CD4-positive, alpha-beta T cell treated with Interleukin-15 for 1 hour (primary cell): ENCODE results near the gene MPZ.
"Not testable (repeated sequence)": the region's sequence is repeated elsewhere in the genome, so short reads cannot be mapped to it uniquely, and the experiment has no call there.

ENCODE experiments used
- DNase-seq: peaks from one replicate; pipeline ENCODE4 v3.0.0-alpha.2; 2020

The MPZ gene

DNA sequence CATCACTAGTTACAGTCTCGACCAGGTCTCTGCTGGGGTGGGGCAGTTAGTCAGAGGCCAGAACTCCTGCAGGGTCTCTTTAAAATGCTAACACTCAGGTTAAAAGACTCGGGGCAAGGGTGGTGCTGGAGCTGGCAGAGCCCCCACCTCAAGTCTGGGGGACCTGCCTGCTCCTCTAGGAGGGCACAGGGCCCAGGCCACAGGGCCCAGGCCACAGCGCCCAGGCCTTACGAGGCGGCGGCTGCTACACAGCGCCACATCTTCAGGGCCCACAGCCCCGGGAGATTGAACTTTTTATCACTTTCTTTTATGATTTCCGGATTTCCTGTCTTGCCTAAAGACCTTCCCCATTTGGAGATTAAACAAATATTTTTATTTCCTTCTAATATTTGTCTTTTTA, 10.4 kb downstream of the MPZ start:
- DNase-seq: no peak

DNA sequence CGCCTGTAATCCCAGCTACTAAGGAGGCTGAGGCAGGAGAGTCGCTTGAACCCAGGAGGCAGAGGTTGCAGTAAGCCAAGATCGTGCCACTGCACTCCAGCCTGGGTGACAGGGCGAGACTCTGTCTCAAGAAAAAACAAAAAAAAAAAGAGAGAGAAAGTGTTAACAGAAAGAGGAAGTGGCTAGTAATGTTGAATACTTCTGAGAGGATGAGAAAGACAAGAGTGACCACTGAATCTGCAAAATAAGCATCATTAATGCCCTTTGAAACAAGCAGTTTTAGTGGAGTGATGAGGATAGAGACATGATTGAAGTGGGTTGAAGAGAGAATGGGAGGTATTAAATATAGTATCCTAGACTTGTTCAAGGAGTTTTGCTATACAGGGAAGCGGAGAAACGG, 11.7 kb downstream of the MPZ start:
- no peak for DNase-seq

DNA sequence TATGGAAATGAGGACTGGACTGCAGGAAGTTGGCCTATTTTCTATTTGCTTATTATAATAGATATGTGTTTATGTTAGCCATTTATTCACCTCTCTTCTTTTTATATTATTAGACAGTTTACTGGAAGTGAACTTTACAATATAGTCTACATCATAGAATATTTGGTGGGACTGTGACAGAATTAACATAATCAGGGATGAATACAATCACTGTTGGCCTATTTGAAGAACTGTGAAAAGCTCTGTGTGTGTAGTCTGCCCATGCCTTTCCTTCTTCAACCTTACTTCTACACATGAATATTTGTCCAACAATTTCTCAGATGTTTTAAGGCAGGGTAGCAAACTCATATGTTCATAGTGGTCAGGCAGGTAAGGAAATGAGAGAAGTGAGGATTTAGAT, 12.4 kb downstream of the MPZ start:
- DNase-seq: no peak

DNA sequence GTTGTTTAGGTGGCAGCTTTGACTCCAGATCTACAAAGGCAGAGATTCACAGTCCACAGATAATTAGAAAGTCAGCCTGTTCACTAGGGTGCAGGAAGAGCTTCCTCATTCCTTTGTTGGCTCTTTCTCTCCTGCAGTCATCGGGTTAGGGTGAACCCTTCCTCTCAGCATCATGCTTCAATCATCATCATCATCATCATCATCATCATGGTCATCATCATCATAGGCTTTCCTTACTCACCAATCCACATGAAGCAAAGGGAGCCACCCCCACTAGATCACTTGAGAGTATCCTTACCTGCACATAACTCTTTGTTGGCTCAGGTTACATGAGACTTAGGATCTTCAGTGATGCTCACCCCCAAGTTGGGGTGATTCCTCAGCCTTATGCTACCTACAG, 19.0 kb downstream of the MPZ start:
- no peak for DNase-seq

DNA sequence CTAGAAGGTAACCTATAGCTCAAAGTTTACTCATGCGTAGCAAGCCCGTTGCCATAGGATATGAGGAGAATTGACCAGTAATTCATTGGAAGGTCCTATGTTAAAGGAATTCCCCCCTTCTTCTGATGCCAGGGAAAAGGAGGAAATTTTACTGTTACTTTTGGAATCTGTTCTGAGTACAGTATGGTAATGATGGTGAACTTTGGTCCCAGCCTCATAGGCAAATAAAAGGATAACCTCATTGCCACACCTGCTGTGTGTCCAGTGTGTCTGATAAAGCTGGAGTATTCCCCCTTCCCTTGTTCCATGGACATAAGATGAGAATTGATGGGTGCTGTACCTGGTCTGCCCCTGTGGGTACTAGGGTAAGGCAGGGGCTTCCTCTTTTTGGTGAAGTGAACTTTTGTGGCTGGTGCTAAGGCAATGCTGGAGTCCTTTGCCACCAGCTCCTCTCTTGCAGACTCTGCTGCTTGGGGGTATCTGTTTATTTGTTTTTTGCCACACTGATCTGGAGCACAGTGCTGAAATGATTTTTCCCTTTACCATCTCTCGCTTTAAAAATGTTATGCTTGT, 22.2 kb downstream of the MPZ start:
- DNase-seq: no peak

DNA sequence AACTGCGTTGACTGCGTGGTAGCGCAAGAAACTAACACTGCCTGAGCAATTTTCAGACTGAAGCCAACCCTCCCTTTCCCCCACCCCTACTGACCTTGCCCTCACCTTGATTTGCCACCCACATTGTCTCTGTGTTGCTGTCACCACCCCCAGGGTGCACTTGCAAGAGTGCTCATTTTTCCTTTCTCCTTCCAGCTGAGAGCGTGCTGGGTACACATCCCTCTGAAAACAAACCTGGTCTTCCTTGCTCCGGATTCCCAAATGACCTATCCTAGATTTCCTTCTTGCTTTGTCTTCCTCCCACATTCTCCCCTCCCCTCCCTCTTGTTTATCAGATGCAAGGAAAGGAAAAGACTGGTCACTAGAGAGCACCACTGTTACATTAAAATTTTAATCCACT, 24.2 kb downstream of the MPZ start:
- DNase-seq: no peak

DNA sequence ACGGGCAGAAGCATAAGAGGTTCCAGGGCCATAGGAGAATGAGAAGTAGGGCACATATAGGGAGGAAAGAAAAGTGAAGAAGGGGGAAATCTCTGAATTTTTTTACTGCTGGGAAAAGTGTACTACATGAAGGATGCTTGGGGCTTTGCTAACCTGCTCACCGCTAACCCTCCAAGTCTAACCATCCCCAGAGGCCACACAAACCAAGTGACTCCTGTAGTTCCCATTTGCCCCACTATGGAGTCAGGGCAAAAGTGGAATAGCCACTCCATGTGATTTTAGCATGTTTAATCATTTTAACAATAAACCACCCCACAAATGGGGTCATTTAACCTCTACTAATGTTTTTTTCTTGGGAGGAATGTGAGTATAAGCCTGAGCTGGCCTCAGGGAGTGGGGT, 24.7 kb downstream of the MPZ start:
- no peak for DNase-seq

DNA sequence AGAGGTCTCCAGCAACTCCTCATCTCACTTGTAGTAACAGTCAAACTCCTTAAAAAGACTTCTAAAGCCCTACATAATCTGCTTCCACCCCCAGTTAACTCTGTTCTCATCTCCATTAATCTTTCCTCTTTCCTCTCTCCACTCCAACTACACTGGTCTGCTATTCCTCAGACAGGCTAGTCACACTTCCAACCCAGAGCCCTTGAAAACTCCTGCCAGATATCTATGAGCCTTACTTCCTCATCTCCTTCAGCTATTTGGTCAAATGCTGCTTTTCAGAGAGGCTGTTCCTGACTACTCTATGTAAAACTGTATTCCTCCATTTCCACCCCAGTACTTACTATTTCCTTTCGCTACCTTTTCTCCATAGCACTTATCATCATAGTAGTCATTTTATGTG, 26.8 kb downstream of the MPZ start:
- DNase-seq: no peak

DNA sequence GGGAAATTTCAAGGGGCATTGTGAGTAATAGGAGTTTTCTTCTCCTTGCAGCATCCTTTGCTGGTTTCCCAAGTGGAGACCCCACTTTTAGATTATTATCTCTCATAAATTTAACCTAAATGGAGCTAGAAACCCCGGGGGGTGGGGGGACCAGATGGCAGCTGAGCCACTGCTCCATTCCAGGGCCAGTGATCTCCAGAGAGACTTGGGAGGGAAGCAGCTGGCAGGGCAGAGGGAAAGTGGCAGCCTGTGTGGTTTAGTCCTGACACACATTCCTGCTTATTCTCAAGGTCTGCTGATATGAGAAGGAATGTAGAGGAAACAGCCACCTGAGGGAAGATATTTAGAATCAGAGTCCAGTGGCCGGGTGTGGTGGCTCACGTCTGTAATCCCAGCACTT, 34.9 kb downstream of the MPZ start:
- no peak for DNase-seq

DNA sequence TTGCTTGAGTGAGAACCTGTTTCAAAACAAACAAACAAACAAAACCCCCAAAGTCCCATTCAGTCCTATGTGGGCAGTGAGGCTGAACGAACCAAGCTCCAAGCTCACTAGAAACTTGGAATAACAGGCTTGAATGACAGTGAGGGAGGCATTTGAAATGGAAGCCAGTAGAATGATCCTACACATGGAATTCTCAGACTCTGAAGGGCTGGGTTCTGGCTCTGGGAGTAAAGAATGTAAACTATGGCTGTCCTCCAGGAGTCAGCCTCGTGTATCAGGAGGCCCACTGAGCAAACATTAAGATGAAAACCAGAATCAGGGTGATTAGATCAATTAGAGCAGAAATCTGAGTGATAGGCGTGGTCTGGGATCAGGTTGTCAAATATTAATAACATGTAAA, 36.4 kb downstream of the MPZ start:
- no peak for DNase-seq

DNA sequence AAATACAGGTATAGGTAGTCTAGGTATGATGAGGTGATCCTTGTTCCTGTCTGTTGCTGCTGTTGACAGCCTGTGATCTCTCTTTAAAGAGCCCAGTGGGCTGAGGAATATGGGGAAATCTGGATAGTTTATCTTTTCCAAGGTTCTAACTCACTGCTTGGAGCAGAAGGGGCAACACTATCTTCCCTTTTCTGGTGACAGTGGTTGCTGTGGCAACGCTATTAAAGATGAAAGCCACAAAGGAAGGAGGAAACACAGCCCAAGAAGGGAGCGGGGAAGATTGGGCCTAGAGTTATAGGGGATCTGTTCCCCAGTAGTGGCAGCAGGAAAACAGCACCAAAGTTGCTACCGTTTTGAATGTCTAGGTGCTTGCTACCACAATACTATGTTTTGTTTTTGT, 42.4 kb downstream of the MPZ start:
- no peak for DNase-seq

DNA sequence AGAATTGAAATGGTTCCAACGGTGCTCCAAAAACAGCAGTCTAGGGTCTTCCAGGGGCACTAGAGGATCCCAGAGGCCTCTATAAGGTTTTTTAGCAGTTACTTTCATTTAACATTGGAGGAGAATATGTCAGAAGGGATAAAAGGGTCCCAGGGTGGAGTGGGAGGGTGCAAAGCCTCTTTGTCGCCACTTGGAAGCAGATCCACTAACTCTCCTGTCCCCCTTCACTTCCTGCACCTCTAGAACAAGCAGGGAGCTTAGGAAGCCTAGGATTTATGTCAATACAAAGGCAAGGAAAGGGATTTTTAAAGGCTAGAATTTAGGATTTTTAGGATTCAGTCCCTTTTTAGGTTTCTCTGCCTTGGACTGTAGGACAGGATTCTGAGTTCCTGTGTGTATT, 42.9 kb downstream of the MPZ start:
- no peak for DNase-seq

DNA sequence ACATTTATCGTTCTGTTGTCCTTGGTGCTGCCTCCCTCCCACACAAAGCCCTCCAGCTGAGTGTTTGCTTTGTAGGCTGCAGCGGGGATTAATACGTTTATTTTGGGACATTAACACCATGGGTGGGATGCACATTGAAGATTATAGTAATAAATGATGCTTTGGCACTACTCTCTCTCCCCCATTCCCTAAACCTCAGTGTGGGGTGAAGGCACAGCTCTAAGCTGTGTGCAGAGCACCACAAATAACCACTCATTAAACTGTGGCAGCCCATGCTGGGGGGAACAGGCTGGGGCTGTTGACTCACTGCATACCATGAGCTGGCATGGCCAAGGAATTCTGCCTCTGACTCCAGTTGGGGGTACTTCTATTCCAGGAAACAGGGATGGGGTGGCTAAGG, 43.6 kb downstream of the MPZ start:
- no peak for DNase-seq

DNA sequence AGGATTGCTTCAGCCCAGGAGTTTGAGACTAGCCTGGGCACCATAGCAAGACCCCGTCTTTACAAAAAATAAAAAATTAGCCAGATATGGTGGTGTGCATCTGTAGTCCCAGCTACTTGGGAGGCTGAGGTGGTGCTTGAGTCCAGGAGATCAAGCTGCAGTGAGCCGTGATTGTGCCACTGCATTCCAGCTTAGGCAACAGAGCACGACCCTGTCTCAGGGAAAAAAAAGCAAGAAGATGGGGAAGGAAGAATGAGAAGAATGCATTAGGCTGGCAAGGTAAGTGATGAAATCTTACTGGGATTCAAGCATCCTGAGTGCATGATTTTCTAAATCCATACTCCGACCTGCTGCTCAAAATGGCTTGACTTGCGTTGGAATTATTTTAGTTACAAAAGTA, 44.5 kb downstream of the MPZ start:
- DNase-seq: no peak

DNA sequence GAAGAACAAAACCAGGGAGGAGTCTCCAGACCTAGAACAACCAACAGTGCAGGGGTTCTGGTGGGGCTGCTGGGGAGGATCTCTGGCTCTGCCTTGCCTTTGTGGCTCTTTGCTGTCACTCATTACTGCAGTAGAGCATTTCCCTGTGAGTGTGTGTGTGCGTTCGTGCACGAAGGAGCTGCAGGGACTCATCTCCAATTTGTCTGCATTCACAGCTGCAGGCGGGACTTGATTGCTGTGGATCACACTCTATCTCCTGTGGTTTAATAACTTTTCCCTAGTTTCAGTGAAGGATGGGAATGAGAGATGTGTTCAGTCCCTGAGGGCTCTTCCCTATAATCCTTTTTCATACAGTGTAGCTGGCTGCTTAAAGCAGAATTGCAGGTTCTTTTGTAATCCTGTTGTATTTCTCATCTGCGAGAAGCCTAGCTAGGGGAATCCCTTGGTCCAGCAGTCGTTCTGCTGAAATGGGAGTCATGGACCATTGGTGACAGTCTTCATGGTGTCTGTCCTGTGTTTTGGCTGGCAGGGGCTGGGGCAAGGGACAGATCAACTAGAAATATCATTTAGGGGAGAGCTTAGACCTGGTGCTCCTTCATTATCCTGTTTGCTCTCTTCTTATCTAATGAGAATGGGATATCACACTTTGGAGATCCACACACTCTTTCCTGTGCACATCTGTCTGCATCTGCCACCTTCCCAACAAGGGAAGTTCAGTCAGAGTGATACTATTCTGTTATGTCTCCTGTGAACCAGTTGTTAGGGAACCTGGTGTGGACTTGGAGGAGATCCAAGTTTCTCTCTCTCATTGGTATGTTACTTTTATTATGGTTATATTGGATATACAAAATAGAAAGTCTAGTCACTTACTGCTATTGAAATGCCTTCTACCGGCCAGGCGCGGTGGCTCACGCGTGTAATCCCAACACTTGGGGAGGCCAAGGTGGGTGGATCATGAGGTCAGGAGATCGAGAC, 48.2 kb downstream of the MPZ start:
- DNase-seq: no peak

DNA sequence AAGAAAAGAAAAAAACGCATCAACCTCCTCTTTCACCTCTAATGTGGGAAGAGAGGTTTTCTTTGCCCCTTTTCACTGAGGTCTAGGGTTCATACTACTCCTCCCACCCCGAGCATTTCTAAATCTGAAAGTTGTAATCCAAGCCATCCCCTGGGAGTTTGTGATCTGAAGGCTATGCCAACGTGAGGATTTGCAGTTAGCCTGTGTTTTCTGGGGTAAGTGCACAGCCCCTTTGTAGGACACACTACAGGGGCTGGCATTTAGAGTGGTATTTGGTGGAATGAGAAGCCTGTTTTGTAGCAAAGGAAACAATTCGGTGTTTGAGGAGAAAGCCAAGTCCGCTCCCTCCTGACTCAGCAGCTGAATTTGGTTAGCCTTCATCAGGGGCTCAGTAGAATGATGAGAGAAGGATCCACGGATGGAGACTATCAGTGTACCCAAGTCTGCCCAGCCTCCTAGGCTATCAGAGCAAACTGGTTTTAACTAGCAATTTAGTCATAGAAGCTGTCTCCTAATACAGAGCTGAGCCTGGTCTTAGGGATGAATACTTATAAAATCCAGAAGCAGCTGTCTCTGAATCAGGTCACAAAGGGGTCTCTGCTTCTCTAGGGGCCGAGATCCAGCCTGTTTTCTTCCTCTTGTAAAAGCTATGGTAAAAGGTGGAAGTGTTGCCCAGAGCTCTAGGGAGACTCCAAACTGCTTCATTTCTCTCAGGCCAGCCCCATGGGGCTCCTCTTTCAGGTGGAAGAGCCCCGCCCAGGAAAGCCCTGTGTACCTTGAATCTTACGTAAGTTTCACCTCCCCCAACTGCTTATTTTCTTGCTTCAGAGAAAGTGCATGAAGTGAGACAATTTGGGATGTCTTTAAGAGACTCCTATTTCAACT, 49.1 kb downstream of the MPZ start:
- no peak for DNase-seq

DNA sequence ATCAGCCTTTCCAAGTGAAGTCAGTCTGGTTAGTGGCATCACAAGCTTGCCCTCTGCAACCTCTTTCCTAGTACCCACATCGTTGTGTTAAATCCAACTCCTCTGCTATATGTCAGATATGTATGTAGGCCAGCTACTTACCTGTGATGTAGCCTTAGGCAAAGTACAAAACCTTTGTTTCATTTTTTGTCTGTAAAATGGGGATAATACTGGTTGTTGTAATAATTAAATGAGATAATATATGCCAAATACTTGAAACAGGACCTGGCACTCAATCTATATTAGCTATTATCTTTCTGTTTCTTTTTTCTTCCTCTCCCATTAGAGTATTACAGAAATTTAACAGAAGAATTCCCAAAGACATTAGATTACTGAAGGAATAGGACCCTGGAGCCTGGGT, 50.0 kb downstream of the MPZ start:
- no peak for DNase-seq

DNA sequence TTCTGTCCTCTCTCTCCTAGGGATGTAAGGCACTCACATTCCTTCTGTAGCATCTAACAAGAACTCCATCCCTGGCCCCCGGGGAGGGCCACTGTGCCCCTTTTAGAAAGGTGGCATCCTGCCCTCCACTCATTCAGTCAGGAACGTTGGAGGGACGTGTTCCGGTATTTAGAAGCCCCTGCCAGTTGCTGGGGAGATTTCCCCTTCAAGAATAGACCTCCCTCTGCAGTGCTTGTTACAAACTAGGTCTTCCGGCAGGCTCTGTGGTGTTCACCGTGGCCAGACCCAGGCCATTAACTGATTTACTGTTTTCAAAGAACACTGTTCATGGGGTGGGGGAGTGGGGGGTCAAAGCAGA, 50.4 kb downstream of the MPZ start:
- DNase-seq: no peak

DNA sequence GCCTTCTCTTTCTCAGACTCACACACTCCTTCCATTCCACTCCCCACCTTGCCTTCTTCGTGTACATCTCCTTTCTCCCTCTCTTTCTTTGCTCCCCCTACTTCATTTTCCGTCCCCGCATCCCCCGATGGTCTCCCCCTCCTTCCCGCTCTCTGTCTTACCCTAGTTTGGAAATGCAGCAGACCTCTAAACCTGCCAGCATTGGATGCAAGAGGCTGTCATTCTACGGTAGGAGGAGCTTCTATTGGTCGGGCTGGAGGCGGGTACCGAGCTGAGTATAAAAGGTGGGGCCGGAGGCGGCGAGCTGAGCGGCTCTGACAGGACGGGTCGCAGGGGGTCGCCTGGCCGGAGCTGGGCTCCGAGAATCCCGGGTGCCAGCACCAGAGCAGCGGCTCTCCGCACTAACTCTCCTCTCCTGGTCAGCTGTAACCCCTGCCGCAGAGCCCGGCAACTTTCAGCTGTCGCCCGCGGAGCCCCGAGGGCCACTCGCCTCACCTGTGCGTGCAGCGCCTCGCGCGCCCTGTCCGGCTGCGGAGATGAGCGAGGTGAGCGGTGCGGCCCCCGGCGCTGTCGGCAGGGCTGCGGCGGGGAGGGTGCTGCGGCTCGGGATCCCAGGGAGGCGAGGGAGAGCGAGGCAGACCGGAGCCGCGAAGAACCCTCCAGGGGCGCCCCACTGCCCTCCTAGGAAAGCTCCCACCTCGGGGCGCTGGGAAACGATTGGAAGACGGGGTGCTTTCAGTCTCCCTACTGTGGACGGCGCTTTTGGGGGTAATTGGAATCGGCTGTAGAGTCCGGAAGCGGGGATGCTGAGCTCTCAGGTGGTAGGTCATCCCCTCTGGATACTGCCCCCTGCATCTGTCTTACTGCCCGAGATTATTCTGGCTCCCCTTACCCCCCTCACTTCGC, 51.1 kb downstream of the MPZ start, which contains the start of gene PCP4L1:
Gene PCP4L1 (plus strand): TSS at position 307 of the 906 bp plus-strand sequence. CDS start 230 bp downstream, at position 537.
- DNase-seq: peak; percentile 24

DNA sequence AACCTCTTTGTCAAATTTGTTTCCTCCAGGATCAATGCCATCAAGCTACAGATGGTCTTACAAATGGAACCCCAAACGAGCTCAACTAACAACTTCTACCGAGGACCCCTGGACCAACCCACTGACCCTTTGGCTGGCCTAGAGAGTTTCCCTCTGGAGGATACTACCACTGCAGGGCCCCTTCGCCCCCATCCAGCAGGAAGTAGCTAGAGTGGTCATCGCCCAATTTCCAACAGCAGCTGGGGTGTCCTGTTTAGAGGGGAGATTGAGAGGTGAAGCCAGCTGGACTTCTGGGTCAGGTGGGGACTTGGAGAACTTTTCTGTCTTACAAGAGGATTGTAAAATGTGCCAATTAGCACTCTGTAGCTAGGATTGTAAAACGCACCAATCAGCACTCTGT, 52.7 kb downstream of the MPZ start:
- not testable (repeated sequence) for DNase-seq

DNA sequence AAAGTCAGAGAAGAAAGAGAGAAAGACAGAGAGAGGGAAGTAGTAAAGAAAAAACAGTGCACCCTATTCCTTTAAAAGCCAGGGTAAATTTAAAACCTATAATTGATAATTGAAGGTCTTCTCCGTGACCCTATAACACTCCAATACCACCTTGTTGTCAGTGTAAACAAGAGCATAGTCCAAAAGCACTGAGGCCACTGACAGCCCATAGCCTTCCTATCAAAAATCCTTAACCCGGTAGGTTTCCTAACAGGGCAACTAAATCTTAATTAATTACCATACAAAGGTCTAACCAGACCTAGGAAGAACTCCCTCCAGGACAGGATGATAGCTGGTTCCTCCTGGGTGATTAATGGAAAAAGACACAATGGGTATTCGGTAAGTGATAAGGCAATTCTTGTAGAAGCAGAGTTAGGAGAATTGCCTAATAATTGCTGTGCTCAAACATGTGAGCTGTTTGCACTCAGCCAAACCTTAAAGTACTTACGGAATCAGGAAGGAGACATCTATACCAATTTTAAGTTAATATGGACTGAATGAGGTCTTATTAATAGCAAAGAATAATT, 53.7 kb downstream of the MPZ start:
- not testable (repeated sequence) for DNase-seq

DNA sequence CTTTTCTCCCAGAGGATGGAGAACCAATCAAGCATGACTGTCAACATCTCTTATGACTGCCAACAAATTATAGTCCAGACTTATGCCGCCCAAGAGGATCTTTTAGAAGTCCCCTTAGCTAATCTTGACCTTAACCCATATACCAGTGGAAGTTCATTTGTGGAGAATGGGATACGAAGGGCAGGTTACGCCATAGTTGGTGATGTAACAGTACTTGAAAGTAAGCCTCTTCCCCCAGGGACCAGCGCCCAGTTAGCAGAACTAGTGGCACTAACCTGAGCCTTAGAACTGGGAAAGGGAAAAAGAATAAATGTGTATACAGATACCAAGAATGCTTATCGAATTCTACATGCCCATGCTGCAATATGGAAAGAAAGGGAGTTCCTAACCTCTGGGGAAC, 54.5 kb downstream of the MPZ start:
- not testable (repeated sequence) for DNase-seq
